GM21825 (cell line): ENCODE results near the gene RPL34.

ENCODE experiments used
- ATAC-seq: cut with Tn5 transposase; IDR thresholded peaks from one replicate; pipeline ENCODE4 v1.9.1; 2021; ENCODE audit warnings: mild to moderate bottlenecking, moderate library complexity; ENCODE audit not compliant: unreplicated experiment

The RPL34 gene

GRCh38 chr4:108622828-108623227 is 2.5 kb downstream of the RPL34 start:
- no peak for ATAC-seq

GRCh38 chr4:108624263-108625056 is 4.1 kb downstream of the RPL34 start:
- no peak for ATAC-seq

- no peak for ATAC-seq
These were observed 5.7 kb downstream of the RPL34 start for GRCh38 chr4:108626056-108626455.

GRCh38 chr4:108628411-108628810 is 8.0 kb downstream of the RPL34 start:
- no peak for ATAC-seq

GRCh38 chr4:108635070-108635655 is 14.8 kb downstream of the RPL34 start:
- no peak for ATAC-seq

GRCh38 chr4:108636246-108636645 is 15.9 kb downstream of the RPL34 start:
- ATAC-seq, result no peak

GRCh38 chr4:108637856-108638255 is 17.5 kb downstream of the RPL34 start:
- no peak for ATAC-seq

GRCh38 chr4:108644237-108644636 is 23.9 kb downstream of the RPL34 start:
- no peak for ATAC-seq

GRCh38 chr4:108646706-108647105 is 26.3 kb downstream of the RPL34 start:
- ATAC-seq, result no peak

GRCh38 chr4:108649863-108650211 is 29.5 kb downstream of the RPL34 start:
- ATAC-seq, result peak; percentile 13

GRCh38 chr4:108650212-108651013 is 30.0 kb downstream of the RPL34 start, which contains the start of gene OSTC:
Gene OSTC, plus strand, starts transcription at chr4:108650599. Its CDS starts 57 bp downstream, at chr4:108650656.
- ATAC-seq, result peak; percentile 92

GRCh38 chr4:108651014-108651791 is 30.8 kb downstream of the RPL34 start:
- ATAC-seq, result no peak

- ATAC-seq, result no peak
These were observed 42.3 kb downstream of the RPL34 start for GRCh38 chr4:108662629-108663028.

GRCh38 chr4:108674356-108674977 is 54.1 kb downstream of the RPL34 start:
- no peak for ATAC-seq
